ENCODE data around the gene UNC13C.

DNA sequence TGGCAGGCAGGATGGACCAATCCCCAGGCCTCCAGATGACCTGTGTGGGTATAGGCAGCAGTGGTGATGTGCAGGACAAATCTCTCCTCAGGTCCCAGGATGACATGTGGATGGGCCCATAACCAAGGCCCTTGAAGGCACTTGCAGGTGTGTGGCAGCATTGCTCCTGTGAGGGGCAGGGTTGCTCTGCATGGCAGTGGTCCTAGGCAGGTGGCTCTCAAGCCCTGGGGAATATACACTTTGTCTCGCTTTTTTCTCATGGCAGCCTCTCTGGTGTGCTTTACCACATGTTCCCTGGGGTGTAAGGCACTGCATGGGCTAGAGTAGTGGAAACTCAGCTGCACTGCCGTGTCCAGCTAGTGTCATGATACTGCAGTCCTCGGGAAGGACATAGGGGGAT is 503.6 kb downstream of the UNC13C start:
- TF ChIP-seq, protein P1, sequence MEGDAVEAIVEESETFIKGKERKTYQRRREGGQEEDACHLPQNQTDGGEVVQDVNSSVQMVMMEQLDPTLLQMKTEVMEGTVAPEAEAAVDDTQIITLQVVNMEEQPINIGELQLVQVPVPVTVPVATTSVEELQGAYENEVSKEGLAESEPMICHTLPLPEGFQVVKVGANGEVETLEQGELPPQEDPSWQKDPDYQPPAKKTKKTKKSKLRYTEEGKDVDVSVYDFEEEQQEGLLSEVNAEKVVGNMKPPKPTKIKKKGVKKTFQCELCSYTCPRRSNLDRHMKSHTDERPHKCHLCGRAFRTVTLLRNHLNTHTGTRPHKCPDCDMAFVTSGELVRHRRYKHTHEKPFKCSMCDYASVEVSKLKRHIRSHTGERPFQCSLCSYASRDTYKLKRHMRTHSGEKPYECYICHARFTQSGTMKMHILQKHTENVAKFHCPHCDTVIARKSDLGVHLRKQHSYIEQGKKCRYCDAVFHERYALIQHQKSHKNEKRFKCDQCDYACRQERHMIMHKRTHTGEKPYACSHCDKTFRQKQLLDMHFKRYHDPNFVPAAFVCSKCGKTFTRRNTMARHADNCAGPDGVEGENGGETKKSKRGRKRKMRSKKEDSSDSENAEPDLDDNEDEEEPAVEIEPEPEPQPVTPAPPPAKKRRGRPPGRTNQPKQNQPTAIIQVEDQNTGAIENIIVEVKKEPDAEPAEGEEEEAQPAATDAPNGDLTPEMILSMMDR (IDR thresholded peaks at IDR 0.05; ENCODE audit: insufficient read depth, low read length): no peak
- no peak for TF ChIP-seq POLR2AphosphoS5 (IDR thresholded peaks at IDR 0.05; ENCODE audit: low read depth)
- TF ChIP-seq, protein P2, sequence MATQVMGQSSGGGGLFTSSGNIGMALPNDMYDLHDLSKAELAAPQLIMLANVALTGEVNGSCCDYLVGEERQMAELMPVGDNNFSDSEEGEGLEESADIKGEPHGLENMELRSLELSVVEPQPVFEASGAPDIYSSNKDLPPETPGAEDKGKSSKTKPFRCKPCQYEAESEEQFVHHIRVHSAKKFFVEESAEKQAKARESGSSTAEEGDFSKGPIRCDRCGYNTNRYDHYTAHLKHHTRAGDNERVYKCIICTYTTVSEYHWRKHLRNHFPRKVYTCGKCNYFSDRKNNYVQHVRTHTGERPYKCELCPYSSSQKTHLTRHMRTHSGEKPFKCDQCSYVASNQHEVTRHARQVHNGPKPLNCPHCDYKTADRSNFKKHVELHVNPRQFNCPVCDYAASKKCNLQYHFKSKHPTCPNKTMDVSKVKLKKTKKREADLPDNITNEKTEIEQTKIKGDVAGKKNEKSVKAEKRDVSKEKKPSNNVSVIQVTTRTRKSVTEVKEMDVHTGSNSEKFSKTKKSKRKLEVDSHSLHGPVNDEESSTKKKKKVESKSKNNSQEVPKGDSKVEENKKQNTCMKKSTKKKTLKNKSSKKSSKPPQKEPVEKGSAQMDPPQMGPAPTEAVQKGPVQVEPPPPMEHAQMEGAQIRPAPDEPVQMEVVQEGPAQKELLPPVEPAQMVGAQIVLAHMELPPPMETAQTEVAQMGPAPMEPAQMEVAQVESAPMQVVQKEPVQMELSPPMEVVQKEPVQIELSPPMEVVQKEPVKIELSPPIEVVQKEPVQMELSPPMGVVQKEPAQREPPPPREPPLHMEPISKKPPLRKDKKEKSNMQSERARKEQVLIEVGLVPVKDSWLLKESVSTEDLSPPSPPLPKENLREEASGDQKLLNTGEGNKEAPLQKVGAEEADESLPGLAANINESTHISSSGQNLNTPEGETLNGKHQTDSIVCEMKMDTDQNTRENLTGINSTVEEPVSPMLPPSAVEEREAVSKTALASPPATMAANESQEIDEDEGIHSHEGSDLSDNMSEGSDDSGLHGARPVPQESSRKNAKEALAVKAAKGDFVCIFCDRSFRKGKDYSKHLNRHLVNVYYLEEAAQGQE (IDR thresholded peaks at IDR 0.05; ENCODE audit: insufficient replicate concordance, low read depth): no peak
- TF ChIP-seq GABPA (IDR thresholded peaks at IDR 0.05; ENCODE audit: low read depth): no peak
